H54 (cell line): Measurements from ENCODE around the gene AP3S1.
A peak's percentile ranks its signal among the peaks of the same experiment; 100 is the strongest.
"Not testable (repeated sequence)": the region's sequence is repeated elsewhere in the genome, so short reads cannot be mapped to it uniquely, and the experiment has no call there.

Experiments used
- DNase-seq: peaks from one replicate; pipeline ENCODE4 v3.0.0; 2011; ENCODE audit warnings: low spot score, mixed read lengths; ENCODE audit not compliant: insufficient read length
- FAIRE-seq: peaks from 3 replicates; lab custom pipeline; 2011; peaks lifted over from hg19 to GRCh38; lab: Jason Lieb, UNC
- POLR2A ChIP-seq: IDR thresholded peaks from 2 replicates; pipeline ENCODE4 v1.6.1; 2011; ENCODE audit warnings: low read depth, mild to moderate bottlenecking, low read length

Gene AP3S1

DNA sequence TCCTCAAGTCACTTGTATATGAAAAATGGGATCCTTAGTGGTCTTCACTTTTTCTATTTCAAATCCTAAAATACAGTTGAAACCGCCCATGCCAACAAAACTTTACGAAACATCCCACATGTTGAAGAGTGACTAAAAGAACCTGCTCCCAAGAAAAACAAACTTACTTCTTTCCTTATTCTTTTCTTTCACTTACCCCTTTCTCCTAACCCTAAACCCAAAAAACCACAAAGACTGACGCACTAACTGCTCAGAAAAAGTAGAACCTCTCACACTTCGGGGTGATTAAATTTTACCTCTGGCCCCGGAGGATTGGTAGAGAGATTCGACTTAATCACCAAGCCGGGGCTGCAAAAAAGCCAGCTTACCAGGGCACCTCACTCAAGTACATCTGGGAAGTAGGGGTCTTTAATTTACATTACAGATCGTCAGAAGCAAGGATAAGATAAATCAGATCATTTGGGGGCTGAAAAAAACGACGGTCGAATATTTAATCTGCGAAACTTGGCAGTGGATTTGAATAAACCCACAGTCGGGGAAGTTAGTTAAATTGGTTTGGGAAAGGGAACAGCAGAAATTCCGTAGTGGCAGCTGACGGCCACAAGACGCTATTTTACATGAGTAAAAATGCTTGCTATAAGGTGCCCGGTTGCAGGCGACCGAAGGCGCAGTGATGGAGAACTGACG lies 26.6 kb upstream of the AP3S1 start:
- DNase-seq (no peak), FAIRE-seq (no peak)
- no peak for TF ChIP-seq POLR2A

DNA sequence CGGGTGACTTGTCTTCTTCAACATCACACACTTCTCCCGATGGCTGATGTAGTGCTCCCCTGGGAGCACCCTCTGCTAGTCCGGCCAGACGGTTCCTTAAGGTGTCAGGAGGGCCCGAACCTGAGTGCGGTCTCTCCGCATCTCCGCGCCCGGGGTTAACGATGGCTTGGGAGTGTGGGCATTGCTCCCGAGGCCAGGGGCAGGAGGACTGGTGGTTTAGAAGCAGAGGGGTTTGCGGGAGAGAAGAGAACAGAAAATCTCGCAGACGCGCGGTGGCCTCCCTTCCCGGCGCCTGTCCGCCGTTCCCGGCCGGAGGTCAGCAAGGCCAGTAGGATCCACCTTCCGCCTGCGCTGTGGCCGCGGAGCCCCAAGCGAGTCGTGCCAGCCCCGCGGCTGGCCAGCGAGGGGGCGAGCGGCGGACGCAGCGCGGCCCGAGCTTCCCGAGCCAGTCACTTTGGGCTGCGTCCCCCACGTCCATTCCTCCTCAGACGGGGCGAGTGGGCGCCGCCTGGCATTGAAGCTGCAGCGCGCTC lies 26.0 kb upstream of the AP3S1 start:
- no peak for FAIRE-seq
- TF ChIP-seq POLR2A = no peak
- no peak for DNase-seq

DNA sequence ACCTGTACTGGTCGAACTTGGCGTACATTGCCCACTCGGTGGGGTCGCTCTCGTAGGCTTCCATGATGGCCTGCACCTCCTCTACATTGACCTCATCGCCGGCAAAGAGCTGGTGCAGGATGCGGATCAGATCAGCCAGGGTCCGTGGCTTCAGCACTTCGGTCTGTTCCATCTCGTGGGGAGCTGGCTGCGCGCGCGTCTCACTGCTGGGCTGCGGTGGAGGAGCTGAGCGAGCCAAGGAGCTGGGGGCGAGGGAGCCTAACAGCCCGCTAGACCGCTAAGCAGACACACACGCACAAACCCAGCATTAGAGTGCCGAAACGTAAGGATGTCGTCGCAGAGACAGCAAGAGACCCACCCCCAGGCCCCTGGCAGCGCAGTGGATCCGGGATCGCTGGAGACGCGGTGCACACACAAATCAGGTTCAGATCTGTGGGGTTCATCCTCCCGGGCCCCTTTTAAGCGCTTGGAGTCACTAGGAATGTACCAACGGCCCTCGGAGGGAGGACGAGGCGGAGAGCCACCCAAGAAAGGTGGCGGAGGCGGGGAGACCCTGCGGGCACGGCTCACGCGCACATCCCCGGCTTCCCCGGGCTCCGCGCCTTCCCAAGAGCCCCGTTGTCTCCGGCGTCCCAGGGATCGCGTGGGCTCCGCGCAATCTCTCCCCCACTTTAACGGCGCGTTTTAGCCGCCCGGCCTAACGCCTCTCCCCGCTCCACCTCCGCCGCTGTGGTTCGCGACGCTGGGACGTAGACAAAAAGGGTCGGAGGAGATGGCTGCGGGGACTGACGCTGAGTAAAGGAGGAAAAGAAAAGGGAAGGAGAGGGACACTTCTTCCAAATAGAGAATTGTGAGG lies 25.3 kb upstream of the AP3S1 start, which contains the start of gene CDO1:
Gene CDO1, minus strand, starts transcription at position 434 of the 856 bp plus-strand sequence. Its CDS starts 262 bp downstream, at position 172.
- TF ChIP-seq POLR2A = no peak
- DNase-seq = no peak
- no peak for FAIRE-seq

DNA sequence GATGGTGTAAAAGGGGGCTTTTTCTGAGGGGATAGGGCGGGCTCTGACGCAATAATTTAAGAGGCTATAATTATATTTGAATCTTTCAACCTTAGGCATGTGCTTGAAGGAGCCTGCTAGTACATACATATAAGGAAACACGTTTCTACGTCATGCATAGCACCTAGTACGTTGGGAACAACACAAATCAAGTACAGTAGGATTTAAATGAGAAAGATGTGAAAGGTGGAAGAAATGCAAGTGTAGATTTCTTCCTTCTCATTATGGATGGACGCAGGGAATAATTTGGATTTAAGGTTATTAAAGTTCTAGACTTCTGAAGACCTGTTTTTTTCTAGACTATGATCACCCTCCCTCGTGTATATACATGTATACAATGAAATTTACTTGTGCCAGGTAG lies 24.3 kb upstream of the AP3S1 start:
- DNase-seq (no peak), FAIRE-seq (no peak)
- no peak for TF ChIP-seq POLR2A

DNA sequence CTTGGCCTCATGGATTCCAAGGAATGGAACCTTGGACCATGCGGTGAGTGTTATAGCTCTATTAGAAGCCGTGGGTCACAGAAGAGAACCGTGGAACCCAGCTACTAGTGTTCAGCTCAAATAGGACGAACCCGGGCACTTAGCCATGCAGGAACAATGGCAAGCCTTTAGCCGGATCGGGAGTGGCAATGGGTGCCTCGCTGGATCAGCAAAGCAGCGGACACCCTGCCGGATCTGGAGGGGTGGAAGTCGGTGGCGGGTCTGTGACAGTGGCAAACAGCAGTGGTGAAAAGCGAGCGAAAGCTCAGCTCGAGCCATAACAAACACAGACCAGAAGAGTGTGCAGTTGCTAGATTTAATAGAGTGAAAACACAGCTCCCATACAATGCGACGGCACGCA lies 22.9 kb upstream of the AP3S1 start:
- no peak for DNase-seq
- no peak for FAIRE-seq
- no peak for TF ChIP-seq POLR2A

DNA sequence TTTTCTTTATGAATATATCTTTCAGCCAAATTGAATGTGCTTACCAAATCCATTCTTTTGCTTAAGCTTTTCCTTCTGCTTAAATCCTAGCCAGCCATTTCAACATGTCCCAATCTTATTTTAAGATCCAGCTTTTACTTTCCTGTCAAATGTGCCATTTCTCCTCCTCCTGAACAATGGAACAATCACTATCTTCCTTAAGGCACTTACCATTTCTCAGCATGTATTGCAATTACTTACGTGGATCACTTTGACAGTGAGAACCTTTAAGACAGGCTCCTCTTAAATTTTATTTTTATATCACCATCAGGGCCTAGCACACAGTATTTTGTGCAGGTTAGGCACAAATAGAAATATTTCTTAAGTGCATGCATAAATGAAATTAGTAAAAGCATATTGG lies 20.9 kb upstream of the AP3S1 start:
- no peak for FAIRE-seq
- no peak for TF ChIP-seq POLR2A
- DNase-seq = no peak

DNA sequence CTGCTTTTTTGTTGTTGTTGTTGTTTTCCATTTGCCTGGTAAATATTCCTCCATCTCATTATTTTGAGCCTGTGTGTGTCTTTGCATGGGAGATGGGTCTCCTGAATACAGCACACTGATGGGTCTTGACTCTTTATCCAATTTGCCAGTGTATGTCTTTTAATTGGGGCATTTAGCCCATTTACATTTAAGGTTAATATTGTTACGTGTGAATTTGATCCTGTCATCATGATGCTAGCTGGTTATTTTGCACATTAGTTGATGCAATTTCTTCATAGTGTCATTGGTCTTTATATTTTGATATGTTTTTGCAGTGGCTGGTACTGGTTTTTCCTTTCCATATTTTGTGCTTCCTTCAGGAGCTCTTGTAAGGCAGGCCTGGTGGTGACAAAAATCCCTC lies 16.8 kb upstream of the AP3S1 start:
- DNase-seq, FAIRE-seq: not testable (repeated sequence)

DNA sequence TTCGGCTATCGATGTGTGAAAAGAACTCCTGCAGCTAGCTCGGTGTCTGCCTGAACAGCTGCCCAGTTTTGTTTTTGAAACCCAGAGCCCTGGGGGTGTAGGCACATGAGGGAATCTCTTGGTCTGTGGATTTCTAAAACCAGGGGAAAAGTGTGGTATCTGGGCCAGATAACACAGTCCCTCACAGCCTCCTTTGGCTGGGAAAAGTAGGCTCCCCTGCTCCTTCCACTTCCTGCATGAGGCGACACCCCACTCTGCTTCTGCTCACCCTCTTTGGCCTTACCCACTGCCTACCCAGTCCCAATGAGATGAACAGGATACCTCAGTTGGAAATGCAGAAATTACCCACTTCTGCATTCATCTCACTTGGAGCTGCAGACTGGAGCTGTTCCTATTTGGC lies 15.8 kb upstream of the AP3S1 start:
- DNase-seq (no peak), FAIRE-seq (no peak)
- TF ChIP-seq POLR2A = no peak

DNA sequence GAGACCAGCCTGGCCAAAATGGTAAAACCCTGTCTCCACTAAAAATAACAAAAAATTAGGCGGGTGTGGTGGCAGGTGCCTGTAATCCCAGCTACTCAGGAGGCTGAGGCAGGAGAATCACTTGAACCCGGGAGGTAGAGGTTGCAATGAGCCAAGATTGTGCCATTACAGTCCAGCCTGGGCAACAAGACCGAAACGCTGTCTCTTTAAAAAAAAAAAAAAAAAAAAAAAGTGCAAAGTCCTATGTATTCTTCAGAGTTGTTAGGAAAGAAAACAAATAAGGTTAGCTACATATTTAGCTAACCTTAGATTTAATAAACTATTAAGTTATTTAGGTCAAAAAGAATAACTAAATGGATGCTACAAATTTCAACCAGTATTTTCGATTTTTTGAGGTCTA lies 11.8 kb upstream of the AP3S1 start:
- TF ChIP-seq POLR2A = no peak
- FAIRE-seq (no peak), DNase-seq (no peak)

DNA sequence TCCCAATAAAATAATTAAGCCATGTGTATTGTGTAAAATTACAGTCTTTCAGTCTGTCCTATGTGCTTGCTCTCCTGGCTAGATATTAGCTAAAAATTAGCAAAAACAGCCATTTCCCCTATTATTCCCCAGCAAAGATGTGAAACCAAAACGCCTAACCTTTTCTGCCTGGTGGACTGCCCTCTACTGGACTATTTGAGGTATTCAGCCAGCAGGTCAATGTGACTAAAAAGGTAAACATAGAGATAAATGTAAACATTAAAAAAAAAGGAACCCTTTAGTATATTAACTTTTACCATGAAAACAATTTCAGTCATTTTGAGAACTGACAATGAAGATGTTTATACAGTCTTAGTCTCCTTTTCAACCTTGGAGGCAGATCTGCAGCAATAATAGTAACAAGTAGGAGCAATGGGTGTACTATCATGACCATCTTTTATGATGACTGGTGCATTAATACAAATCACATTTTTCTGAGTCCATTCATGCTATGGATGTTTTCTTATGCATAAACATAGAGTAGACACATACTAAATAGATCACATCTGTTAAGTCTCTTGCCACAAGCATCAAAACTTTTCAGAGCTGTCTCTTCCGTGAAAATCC lies 10.5 kb upstream of the AP3S1 start:
- no peak for TF ChIP-seq POLR2A
- DNase-seq = no peak
- FAIRE-seq = peak; percentile 93

DNA sequence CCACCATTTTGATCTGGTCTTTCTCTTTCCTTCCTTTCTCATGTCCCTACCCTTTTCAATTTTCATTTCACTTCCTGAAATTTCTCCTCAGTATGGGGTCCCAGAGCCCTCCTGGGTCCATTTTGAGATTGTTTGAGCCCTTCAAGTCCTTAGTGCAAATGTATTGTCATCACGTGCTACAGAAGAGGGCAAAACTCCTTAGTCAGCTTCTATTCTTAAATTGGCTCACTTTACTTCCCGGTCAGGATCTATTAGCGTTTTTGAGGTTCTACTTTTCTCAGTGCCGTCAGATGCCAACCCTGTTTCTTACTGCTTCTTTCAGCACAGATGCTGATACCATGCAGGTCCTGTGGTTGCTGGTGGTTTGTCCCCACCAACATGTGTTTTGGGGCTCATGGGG lies 6.3 kb upstream of the AP3S1 start:
- DNase-seq = no peak
- no peak for TF ChIP-seq POLR2A
- peak; percentile 30 for FAIRE-seq

DNA sequence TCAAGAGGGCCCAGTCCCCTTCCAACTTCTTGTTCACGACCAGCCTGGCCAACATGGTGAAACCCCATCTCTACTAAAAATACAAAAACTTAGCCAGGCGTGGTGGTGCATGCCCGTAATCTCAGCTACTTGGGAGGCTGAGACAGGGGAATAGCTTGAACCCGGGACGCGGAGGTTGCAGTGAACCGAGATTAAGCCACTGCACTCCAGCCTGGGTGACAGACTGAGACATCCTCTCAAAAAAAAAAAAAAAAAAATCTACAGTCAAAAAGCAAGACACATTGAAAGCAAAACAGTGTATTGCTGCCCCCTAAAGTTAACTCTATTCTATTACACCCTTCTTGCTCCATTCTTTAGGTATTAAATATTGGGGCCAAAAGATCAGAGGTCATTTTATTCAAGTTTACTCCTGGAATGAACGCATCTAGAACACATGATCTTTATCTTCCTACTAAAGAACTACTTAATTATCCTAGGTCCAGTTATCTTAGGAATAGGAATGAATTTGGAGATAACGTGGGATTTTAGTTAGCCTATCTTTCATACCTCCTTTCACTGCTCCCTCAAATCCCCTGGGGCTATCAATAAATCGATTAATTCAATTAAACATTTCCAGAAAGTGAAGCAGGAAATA lies 2.7 kb upstream of the AP3S1 start:
- no peak for TF ChIP-seq POLR2A
- FAIRE-seq (no peak), DNase-seq (no peak)

DNA sequence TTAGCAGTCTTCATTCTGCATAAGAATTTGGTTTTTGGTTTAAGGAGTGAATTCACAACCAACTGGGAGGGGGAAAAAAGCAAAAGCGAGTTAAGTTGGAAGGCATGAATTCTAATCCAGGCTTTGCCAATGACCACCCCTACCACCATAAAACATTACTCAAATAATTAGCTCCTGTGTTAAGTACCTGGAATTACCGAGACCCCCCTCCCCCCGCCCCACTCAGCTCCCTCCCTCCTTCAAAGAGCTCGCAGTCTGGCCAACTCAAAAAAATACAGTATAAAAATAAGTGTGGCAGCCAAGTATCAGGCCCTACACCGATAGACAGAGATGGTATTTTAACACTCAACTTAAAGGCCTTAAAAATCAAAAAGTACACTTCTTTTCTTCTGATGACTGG lies 862 bp upstream of the AP3S1 start:
- no peak for TF ChIP-seq POLR2A
- FAIRE-seq (no peak), DNase-seq (no peak)

DNA sequence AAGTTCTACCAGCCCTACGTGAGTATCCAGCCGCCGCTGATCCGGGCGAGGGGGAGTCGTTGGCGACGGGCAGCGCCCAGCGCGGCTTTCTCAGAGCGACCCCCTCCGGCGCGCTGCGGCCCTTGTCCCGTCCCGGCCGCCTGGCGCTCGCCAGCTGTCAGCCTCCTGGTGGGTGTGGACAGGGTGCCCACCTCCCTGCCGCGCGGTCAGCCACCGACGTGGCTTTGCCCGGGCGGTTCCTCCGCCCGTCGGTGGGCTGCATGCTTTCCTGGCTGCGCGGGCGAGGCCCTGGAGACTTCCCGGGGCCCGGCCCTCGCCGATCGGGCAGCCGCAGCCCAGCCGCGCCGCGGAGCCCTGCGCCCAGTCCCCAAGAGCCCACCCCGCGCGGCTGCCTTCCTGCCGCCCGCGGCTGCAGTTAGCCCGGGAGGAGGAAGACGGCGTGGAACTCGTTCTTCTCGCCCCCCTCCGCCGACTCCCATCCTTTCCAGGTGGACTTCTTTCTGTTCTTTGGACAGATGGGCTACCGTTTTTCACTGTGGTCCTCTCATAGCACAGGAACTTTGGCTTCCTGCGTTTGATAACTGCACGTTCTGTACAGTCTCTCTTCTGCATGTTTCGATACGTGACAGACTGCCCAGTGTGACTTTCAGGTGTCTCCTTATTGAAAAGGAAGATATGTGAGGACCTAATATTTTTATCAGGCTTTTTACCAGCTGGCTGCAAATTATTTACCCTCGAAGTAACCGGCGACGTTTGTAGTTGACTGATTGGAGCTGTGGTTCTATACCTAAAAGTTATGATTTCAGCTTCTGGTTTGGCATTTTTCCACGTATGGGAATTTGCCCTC lies 577 bp downstream of the AP3S1 start:
- TF ChIP-seq POLR2A = no peak
- FAIRE-seq = no peak
- peak; percentile 51 for DNase-seq
